Measurements from ENCODE around the gene TGFBI.

DNA sequence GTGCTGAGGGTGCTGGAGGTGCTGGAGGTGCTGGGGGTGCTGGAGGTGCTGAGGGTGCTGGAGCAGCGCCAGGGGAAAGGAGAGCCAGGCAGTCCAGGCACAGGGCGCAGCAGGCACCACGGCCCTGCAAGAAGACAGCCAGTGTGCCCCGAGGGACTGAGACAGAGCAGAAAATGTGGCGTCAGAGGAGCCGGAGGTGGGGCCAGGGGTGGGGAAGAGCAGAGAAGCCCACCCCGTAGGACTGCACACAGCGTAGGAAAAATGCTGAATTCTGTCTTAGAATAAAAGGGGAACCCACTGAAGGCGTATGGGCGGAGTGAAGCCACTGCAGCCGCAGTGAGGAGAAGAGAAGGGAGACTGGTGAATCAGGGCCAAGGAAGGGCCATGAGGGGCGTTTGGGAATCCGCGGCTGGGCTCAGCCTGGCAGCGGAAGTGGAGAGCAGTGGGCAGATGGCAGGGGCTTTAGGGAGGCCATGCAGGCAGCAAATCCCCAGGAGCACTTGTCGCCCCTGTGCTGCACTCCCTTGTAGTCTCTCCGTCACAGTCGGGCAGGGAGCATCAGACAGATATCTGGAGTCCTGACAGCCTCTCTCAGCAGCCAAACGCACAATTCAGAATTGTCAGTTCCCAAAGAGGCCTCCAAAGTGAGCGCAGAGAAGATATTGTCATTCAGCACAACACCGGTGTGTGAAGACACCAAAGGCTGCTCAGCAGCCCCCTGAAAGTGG lies 38.1 kb upstream of the TGFBI start:
- no peak for TF ChIP-seq EZH2 (IDR thresholded peaks at IDR 0.05; ENCODE audit: low read length, missing control alignments)
- TF ChIP-seq, protein P1, sequence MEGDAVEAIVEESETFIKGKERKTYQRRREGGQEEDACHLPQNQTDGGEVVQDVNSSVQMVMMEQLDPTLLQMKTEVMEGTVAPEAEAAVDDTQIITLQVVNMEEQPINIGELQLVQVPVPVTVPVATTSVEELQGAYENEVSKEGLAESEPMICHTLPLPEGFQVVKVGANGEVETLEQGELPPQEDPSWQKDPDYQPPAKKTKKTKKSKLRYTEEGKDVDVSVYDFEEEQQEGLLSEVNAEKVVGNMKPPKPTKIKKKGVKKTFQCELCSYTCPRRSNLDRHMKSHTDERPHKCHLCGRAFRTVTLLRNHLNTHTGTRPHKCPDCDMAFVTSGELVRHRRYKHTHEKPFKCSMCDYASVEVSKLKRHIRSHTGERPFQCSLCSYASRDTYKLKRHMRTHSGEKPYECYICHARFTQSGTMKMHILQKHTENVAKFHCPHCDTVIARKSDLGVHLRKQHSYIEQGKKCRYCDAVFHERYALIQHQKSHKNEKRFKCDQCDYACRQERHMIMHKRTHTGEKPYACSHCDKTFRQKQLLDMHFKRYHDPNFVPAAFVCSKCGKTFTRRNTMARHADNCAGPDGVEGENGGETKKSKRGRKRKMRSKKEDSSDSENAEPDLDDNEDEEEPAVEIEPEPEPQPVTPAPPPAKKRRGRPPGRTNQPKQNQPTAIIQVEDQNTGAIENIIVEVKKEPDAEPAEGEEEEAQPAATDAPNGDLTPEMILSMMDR (conservative IDR thresholded peaks at IDR 0.05 in 1 of 2, IDR thresholded peaks at IDR 0.05 in 1 of 2; ENCODE audit: low read depth in 1 of 2, low read length in 2 of 2), result no peak

All from fibroblast of lung (primary cell).